PC-9 (cell line): ENCODE results near the gene PITPNM3. TPM values are rescaled to one million over a fixed set of nuclear protein-coding genes. Genes with fewer than 3 reads are reported as not detected.

Experiments
- BruUV-seq: library from RNA; stranded (reverse); fragments of 400-500 nt; replicated peaks from 2 replicates; lab custom pipeline; 2021; lab: Mats Ljungman, UMichigan
- CTCF ChIA-PET: fragments of 300-600 bp; sonication (Branson Sonifier 250); formaldehyde crosslinking; loops from one replicate; lab custom pipeline; 2022; ENCODE audit warnings: antibody characterized with exemption; lab: Charles Lee
- POLR2A ChIA-PET: fragments of 300-600 bp; sonication (Branson Sonifier 250); formaldehyde crosslinking; loops from one replicate; lab custom pipeline; 2022; ENCODE audit warnings: antibody characterized with exemption; ENCODE audit not compliant: unreplicated experiment; lab: Charles Lee
- DNase-seq, 2 experiments: peaks; one replicate each; pipeline versions ENCODE4 v3.0.0 to v3.0.0-alpha.2; 2015 to 2022; ENCODE audit warnings: mixed read lengths in 1 of 2
- H2AFZ ChIP-seq: fragments of 200-600 bp; sonication (generic); 2 replicates; pipeline ENCODE4 v1.8.1; 2017; ENCODE audit warnings: antibody characterized with exemption
- H3F3A ChIP-seq: fragments of 200-600 bp; sonication (generic); 2 replicates; pipeline ENCODE4 v1.8.1; 2017; ENCODE audit warnings: antibody characterized with exemption, mild to moderate bottlenecking, low read depth; ENCODE audit not compliant: insufficient read depth
- H3K27ac ChIP-seq: fragments of 200-600 bp; sonication (generic); 2 replicates; pipeline ENCODE4 v1.6.1; 2016; ENCODE audit warnings: mixed run types
- H3K27me3 ChIP-seq: fragments of 200-600 bp; sonication (generic); 2 replicates; pipeline ENCODE4 v1.6.1; 2016; ENCODE audit warnings: low read depth, mixed run types; ENCODE audit not compliant: insufficient read depth
- H3K36me3 ChIP-seq: fragments of 200-600 bp; sonication (generic); 2 replicates; pipeline ENCODE4 v1.6.1; 2016; ENCODE audit warnings: low read depth, mixed run types
- H3K4me1 ChIP-seq: fragments of 200-600 bp; sonication (generic); replicated peaks from 2 replicates; pipeline ENCODE4 v1.6.1; 2016; ENCODE audit warnings: mixed run types; ENCODE audit not compliant: insufficient read depth
- H3K4me2 ChIP-seq: fragments of 200-600 bp; sonication (generic); 2 replicates; pipeline ENCODE4 v1.6.1; 2017; ENCODE audit warnings: mixed run types
- H3K4me3 ChIP-seq: fragments of 200-600 bp; sonication (generic); 2 replicates; pipeline ENCODE4 v1.6.1; 2016; ENCODE audit warnings: mixed run types
- H3K79me2 ChIP-seq: fragments of 200-600 bp; sonication (generic); 2 replicates; pipeline ENCODE4 v1.6.1; 2017; ENCODE audit warnings: low read depth, mixed run types
- H3K9me2 ChIP-seq: fragments of 200-600 bp; sonication (generic); 2 replicates; pipeline ENCODE4 v1.8.1; 2017; ENCODE audit warnings: mild to moderate bottlenecking; ENCODE audit not compliant: insufficient read depth
- H3K9me3 ChIP-seq: fragments of 200-600 bp; sonication (generic); 2 replicates; pipeline ENCODE4 v1.8.1; 2016; ENCODE audit warnings: low read depth; ENCODE audit not compliant: insufficient read depth
- H4K20me1 ChIP-seq: fragments of 200-600 bp; sonication (generic); 2 replicates; pipeline ENCODE4 v1.8.1; 2017; ENCODE audit not compliant: insufficient read depth
- EZH2 ChIP-seq: fragments of 200-600 bp; sonication (generic); IDR thresholded peaks from 2 replicates; pipeline ENCODE4 v1.8.0; 2017; ENCODE audit warnings: antibody characterized with exemption, low read depth
- intact Hi-C: fragments of 100-400 bp; cut with micrococcal nuclease; formaldehyde crosslinking; loops from one replicate; pipeline ENCODE4 v1.10.0; 2022; ENCODE audit not compliant: unreplicated experiment
- total RNA-seq: library from RNA; stranded (reverse); gene quantifications from 2 replicates; pipeline ENCODE4 v1.2.3, GENCODE V29; 2021
- TF ChIP-seq, protein P1 (sequence below): fragments of 200-600 bp; sonication (generic); conservative IDR thresholded peaks from 2 replicates; pipeline ENCODE4 v1.6.1; 2017; ENCODE audit warnings: mixed run types, antibody characterized with exemption, mild to moderate bottlenecking, moderate library complexity

PITPNM3 gene
- total RNA-seq, 1 experiment from 2014 or later = 16.9 TPM

DNA sequence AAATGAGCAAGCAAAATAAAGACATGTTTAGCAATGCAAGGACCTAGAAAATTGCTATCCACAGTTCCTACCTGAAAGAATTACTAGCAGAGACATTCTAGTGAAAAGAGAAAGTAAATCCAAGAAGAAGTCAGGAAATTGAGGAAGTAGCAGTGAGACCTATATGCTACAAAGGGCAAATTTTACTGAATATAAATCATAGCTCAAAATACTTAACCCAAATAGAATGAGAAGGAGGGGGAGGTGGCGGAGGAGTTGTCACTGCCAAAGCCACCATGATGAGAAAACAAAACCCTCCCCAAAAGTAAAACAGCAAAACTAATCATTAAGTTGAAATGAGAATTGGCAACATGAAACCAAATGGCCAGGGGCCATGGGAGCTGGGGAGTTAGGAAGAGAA lies 39.3 kb downstream of the PITPNM3 start:
- H2AFZ ChIP-seq = no peak overlapping the region
- no peak overlapping the region for H3K27ac ChIP-seq
- H3K4me2 ChIP-seq = no peak overlapping the region
- H3K79me2 ChIP-seq = no peaks in the 10 kb centered on the region
- no peak for TF ChIP-seq EZH2
- H3K9me3 ChIP-seq = no peaks in the 10 kb centered on the region
- DNase-seq = no peak
- BruUV-seq = no TSS peak
- no peaks in the 10 kb centered on the region for H4K20me1 ChIP-seq
- peaks cover 6% of the 10 kb centered on the region for H3K4me1 ChIP-seq
- ChIA-PET POLR2A (interaction anchor here (0.6 kb wide), 1 partner anchor 81 kb away, joined by 4 read pairs; no protein-coding TSS in a partner anchor), CTCF (no interaction called here)
- no peaks in the 10 kb centered on the region for H3K9me2 ChIP-seq
- intact Hi-C loops = no loop called here
- H3K4me3 ChIP-seq = no peak overlapping the region
- H3K36me3 ChIP-seq = no peaks in the 10 kb centered on the region
- peaks cover 3% of the 10 kb centered on the region; the same call in 1 of the 2 replicates for H3F3A ChIP-seq
- no peaks in the 10 kb centered on the region for H3K27me3 ChIP-seq

DNA sequence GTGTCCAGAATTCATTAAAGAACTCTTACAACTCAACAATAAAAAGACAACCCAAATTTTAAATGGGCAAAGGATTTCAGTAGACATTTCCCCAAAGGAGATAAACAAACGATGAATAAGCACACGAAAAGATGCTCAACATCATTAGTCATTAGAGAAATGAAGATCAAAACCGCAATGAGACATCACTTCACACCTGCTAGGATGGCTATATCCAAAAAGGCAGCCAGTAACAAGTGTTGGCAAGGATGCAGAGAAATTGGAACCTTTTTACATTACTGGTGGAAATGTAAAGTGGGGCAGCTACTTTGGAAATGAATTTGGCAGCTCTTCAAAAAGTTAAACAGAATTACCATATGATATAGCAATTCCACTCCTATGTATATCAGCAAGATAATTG lies 42.0 kb downstream of the PITPNM3 start:
- Histone ChIP-seq H3K36me3 (no peaks in the 10 kb centered on the region), H3K9me3 (no peaks in the 10 kb centered on the region), H3K4me1 (peaks cover 14% of the 10 kb centered on the region), H4K20me1 (no peaks in the 10 kb centered on the region), H3K79me2 (no peaks in the 10 kb centered on the region), H3F3A (no peaks in the 10 kb centered on the region), H2AFZ (no peak overlapping the region), H3K27me3 (no peaks in the 10 kb centered on the region), H3K4me2 (no peak overlapping the region), H3K4me3 (no peak overlapping the region), H3K9me2 (no peaks in the 10 kb centered on the region), H3K27ac (no peak overlapping the region)
- no TSS peak for BruUV-seq
- ChIA-PET POLR2A (interaction anchor here (0.6 kb wide), 1 partner anchor 916 kb away, joined by 4 read pairs; no protein-coding TSS in a partner anchor), CTCF (no interaction called here)
- intact Hi-C loops = no loop called here
- TF ChIP-seq EZH2 = no peak
- TF ChIP-seq, protein P1, sequence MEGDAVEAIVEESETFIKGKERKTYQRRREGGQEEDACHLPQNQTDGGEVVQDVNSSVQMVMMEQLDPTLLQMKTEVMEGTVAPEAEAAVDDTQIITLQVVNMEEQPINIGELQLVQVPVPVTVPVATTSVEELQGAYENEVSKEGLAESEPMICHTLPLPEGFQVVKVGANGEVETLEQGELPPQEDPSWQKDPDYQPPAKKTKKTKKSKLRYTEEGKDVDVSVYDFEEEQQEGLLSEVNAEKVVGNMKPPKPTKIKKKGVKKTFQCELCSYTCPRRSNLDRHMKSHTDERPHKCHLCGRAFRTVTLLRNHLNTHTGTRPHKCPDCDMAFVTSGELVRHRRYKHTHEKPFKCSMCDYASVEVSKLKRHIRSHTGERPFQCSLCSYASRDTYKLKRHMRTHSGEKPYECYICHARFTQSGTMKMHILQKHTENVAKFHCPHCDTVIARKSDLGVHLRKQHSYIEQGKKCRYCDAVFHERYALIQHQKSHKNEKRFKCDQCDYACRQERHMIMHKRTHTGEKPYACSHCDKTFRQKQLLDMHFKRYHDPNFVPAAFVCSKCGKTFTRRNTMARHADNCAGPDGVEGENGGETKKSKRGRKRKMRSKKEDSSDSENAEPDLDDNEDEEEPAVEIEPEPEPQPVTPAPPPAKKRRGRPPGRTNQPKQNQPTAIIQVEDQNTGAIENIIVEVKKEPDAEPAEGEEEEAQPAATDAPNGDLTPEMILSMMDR = no peak
- DNase-seq = no peak

DNA sequence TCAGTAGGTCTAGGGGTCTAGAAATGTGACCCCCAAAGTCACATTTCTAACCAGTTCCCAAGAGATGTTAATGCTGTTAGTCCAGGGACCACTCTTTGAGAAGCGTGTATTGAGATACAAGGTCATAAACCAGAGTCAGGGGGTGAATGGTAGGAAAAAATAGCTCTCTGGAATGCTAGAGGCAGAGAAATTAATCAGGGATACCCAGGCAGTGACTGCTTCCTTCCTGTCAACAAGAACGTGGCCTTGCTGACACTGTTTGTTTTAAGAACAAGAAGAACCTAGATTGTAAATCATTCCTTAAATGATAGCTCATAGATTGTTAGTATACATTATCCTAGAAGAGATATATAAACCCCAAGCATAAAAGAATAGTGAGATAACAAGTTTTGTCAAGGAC lies 43.8 kb downstream of the PITPNM3 start:
- ChIA-PET POLR2A (no interaction called here), CTCF (no interaction called here)
- no peak overlapping the region for H3K4me3 ChIP-seq
- H3K9me3 ChIP-seq = no peaks in the 10 kb centered on the region
- TF ChIP-seq EZH2 = no peak
- TF ChIP-seq, protein P1 = no peak
- H3F3A ChIP-seq = no peaks in the 10 kb centered on the region; the same call in 1 of the 2 replicates
- H4K20me1 ChIP-seq = no peaks in the 10 kb centered on the region
- no peaks in the 10 kb centered on the region for H3K79me2 ChIP-seq
- BruUV-seq = no TSS peak
- H3K4me2 ChIP-seq = no peak overlapping the region
- no peaks in the 10 kb centered on the region for H3K27me3 ChIP-seq
- intact Hi-C loops = no loop called here
- H3K9me2 ChIP-seq = no peaks in the 10 kb centered on the region
- DNase-seq = no peak
- no peak overlapping the region for H2AFZ ChIP-seq
- peaks cover 31% of the 10 kb centered on the region for H3K4me1 ChIP-seq
- no peaks in the 10 kb centered on the region for H3K36me3 ChIP-seq
- no peak overlapping the region for H3K27ac ChIP-seq
